GM18867 (cell line): Measurements from ENCODE around the gene CACNA1D.
A peak's percentile ranks its signal among the peaks of the same experiment; 100 is the strongest.

Source experiments
- ATAC-seq: cut with Tn5 transposase; IDR thresholded peaks from one replicate; pipeline ENCODE4 v1.9.1; 2021; ENCODE audit warnings: mild to moderate bottlenecking, moderate library complexity; ENCODE audit not compliant: unreplicated experiment

Gene CACNA1D

DNA sequence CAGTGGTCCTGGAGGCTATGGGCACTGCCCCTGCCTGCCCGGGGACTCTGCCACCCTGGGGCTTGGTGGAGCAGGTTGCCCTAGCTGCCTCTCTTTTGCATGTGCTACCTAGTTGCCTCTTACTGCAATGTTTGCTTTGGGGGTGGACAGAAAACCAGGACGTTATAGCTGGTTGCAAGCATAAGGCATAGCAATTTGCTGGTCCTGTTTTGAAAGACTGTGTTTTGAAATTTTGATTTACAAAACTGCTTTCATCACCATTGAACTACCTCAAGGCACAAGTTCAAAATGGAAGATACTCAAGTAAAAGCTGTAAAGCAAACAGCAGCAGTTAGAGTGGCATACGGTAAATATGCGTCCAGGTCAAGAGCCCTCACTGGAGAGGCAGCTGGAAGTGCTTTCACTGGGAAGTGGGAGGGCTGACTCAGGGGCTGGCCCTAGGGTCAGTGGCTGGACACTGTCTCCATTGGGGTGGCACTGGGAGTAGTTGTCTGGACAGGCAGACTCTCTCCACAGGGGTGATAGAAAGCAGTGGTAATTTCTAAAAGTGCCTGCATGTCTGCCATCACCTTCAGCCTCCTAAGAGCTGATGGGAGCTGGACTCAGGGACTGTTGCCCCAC lies 213.7 kb downstream of the CACNA1D start:
- ATAC-seq = no peak

DNA sequence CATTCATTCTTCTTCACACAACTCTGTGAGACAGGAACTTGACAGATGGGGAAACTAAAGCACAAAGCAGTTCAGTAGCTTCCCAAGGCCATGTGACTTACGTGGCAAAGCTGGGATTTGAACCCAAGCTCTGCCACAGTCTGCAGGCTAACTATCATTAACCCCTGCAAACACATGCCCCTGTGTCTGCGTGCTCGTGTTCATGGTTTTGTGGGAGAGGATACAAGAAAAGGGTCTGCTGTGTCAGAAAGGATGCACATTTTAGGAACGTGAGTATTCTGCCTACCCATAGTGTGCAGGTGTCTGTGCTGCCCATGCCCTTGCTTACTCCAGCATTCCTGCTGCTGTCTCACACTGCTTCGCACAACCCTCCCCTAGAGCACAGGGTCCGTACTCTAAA lies 214.8 kb downstream of the CACNA1D start:
- ATAC-seq = no peak

DNA sequence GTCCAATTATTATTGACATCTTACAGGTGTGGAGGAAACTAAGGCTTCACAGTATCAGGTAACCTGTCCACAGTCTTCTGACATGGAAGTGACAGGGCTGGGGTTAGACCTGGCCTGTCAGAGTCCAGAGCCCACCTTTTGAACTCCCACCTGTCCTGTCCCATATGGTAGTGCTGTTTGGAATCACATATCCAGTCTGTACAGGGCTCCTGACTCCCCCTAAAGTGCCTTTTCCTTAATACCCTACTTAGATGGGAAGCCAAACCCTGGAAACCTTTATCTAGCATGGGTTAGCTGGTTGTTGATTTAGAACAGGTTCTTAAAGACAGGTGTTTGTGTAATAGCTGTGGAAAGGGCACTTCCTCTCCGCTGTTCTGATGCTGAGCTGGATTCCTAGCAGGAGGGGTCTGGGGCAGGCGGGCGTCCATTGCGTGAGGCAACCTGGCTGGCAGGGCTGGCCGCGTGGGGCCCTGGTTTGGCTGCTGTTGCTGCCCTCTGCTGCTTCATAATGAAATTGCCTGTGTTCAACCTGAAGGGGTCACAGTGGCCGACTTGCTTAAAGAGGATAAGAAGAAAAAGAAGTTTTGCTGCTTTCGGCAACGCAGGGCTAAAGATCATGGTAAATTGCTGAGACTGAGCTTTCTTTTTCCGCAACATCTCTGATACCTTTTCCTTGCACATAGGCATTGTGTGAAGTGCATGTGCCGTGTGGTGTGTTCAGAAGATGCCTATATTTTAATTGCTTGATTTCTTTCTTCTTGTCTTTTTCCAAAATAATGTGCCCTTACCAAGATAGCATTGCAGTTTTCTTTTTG lies 215.7 kb downstream of the CACNA1D start:
- ATAC-seq = peak; percentile 84

DNA sequence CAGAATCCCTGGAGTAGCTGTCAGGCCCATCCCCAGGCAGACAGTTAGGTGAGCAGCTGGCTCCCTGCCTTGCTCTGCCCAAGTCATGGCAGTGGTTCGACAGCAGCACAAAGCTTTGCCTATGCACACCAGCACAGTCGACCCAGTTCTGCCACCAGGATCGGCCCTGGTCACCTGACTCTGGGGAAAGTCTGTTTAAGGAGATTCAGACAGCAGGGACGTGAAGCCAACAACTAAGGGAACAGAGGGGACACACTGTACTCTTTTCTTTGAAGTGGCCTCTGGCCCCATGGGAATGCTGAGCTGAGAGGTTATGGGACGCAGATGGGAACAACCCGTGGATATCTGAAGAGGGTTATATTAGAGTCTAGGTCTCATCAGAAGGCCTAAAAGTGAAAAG lies 217.0 kb downstream of the CACNA1D start:
- no peak for ATAC-seq

GRCh38 chr3:53712817-53713388 lies 218.5 kb downstream of the CACNA1D start:
- no peak for ATAC-seq

GRCh38 chr3:53713626-53714025 lies 219.2 kb downstream of the CACNA1D start:
- ATAC-seq = no peak

GRCh38 chr3:53715815-53716483 lies 221.5 kb downstream of the CACNA1D start:
- no peak for ATAC-seq

DNA sequence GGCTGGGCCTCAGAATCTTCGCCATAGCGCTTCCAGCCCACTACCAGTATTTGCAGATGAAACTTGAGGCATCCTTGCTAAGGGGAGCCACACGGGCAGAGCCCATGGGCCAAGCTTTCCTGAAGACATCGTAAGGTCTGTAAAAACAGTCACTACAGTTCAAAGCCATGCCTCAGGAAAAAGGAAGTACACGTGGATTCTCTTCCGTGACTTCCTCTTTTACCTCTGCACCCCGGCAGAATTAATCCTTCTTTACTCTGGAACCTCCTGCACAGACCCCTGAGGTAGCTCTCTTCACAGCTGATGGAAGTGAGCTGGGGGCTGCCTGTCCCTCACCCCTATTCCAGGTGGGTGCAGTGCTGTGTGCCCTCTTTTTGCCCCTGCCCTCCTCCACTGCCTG lies 222.6 kb downstream of the CACNA1D start:
- no peak for ATAC-seq

- no peak for ATAC-seq
Measured at GRCh38 chr3:53718462-53718861, 224.1 kb downstream of the CACNA1D start.

DNA sequence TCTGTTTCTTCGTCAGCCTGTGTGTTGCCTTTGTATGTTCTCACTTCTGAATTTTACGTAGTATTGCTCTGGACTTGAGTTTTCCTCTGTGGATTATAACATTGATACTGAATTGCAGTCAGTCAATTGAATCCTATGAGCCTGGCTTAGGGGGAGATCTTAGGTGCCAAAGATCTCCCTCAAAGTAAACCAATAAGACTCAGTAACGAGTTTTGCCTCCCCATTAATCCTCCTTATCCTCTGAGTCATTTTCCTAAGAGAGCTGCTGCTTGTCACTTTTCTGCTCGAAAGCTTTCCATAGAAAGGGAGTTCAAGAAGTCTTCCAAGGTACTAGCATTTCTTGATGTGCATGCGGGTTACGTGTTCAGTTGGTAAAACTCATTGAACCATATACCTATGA lies 225.4 kb downstream of the CACNA1D start:
- no peak for ATAC-seq

- ATAC-seq = no peak
Measured at GRCh38 chr3:53721187-53722119, 227.0 kb downstream of the CACNA1D start.

- ATAC-seq = no peak
Measured at GRCh38 chr3:53724566-53724965, 230.2 kb downstream of the CACNA1D start.

DNA sequence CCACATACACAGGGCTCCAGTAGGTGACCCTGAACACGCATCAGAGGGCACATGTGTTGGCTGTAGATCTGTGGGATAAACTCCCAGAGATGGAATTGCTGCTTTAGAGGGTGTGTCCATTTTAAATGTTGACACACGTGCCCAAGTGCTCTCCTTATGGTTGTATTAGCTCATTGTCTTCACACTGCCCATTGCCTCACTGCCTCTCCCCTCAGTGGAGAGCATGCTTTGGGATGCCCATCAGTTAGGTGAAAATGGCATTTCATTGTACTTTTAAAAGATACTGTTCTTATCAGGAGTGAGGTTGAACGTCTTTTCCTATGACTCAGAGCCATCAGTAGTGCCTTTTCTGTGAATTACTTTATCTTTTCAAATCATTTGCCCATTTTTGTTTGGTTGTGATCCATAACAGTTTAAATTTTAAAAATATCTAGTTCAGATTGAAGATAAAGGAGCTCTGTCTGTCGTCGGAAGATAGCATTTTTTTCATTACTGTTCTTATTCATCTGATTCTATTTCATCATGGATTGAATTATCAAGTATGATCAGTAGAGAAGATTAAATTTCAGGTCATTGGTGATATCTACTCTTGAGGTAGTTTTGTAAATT lies 231.1 kb downstream of the CACNA1D start:
- ATAC-seq = no peak

- ATAC-seq = no peak
Measured at GRCh38 chr3:53726643-53727042, 232.2 kb downstream of the CACNA1D start.

- no peak for ATAC-seq
Measured at GRCh38 chr3:53728606-53729005, 234.2 kb downstream of the CACNA1D start.

DNA sequence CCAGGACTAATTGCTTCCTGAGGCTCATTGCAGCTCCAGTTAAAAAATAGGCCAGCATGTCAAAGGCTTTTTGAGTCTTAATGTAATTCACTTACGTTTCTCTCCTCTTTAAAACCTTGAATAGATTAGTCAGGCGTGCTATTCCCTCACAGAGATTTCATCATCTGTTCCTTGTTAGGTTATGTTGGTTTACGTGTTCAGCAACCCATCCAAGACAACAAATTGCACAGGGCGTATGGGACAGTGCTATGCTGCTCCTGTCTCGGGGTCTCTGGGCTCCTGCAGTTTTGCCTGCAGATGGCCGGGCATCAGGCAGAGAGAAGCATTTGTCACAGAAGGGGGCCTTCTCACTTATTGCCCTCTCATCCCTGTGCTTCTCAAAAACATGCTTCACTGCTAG lies 234.7 kb downstream of the CACNA1D start:
- ATAC-seq = no peak

GRCh38 chr3:53729618-53730017 lies 235.2 kb downstream of the CACNA1D start:
- ATAC-seq = no peak

DNA sequence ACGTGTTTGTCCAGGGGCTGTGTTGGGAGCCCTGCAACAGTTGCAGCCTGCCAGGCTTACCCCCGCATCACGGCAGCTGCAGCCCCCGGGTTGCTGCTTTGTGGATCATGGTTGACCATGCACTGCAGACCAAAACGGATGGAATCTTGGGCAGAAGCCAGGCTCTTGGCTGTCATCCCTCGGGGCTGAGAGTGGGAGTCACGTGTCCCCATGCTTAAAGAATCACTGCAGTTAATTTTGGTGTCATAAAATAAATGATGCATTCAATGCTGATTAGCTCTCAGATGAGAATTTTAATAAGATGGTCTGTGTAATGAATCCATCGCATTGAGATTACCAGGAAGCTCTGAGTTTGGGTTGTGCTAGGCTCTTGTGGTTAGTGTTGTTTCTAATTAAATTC lies 236.2 kb downstream of the CACNA1D start:
- no peak for ATAC-seq

- no peak for ATAC-seq
Measured at GRCh38 chr3:53731934-53732624, 237.7 kb downstream of the CACNA1D start.

GRCh38 chr3:53733446-53733845 lies 239.0 kb downstream of the CACNA1D start:
- ATAC-seq = no peak
